Mesenchymal stem cell (in vitro differentiated cells and primary cell): ENCODE measurements around the gene LIG1.

Source experiments
- DNase-seq: peaks from one replicate; pipeline ENCODE4 v3.0.0-alpha.2; 2013
- H2AFZ ChIP-seq: one replicate; pipeline ENCODE4 v1.6.1; 2013; ENCODE audit warnings: low read depth, mild to moderate bottlenecking, control low read depth, inconsistent platforms, low read length, moderate library complexity
- H2AK5ac ChIP-seq: 2 replicates; pipeline ENCODE4 v1.6.1; 2013; ENCODE audit warnings: low read length, moderate library complexity, mild to moderate bottlenecking, inconsistent platforms; ENCODE audit not compliant: severe bottlenecking
- H2BK120ac ChIP-seq: one replicate; pipeline ENCODE4 v1.6.1; 2013; ENCODE audit warnings: low read depth, mild to moderate bottlenecking, inconsistent platforms, low read length, moderate library complexity
- H2BK12ac ChIP-seq, 2 experiments: one replicate each; pipeline ENCODE4 v1.6.1; 2013; ENCODE audit warnings: inconsistent platforms in 2 of 2, low read length in 2 of 2, mild to moderate bottlenecking in 2 of 2, moderate library complexity in 2 of 2, control low read depth in 1 of 2
- H2BK15ac ChIP-seq: one replicate; pipeline ENCODE4 v1.6.1; 2013; ENCODE audit warnings: mild to moderate bottlenecking, low read depth, inconsistent platforms; ENCODE audit not compliant: poor library complexity, severe bottlenecking
- H2BK5ac ChIP-seq: 2 replicates; pipeline ENCODE4 v1.6.1; 2013; ENCODE audit warnings: low read depth, mild to moderate bottlenecking, low read length, control low read depth, inconsistent platforms; ENCODE audit not compliant: poor library complexity, severe bottlenecking
- H3K14ac ChIP-seq, 2 experiments: one replicate each; pipeline ENCODE4 v1.6.1; 2013; ENCODE audit warnings: inconsistent platforms in 2 of 2, low read length in 2 of 2, control low read depth in 1 of 2, mild to moderate bottlenecking in 1 of 2, moderate library complexity in 1 of 2
- H3K18ac ChIP-seq, 2 experiments: one replicate each; pipeline ENCODE4 v1.6.1; 2013; ENCODE audit warnings: inconsistent platforms in 2 of 2, low read length in 2 of 2, control low read depth in 1 of 2, low read depth in 1 of 2, mild to moderate bottlenecking in 1 of 2
- H3K23ac ChIP-seq, 2 experiments: one replicate each; pipeline ENCODE4 v1.6.1; 2013; ENCODE audit warnings: inconsistent platforms in 2 of 2, low read length in 2 of 2, mild to moderate bottlenecking in 2 of 2, moderate library complexity in 2 of 2, control low read depth in 1 of 2
- H3K27ac ChIP-seq: 2 replicates; pipeline ENCODE4 v1.5.1; 2013; ENCODE audit warnings: mild to moderate bottlenecking, moderate library complexity, low read length, control low read depth, inconsistent platforms; ENCODE audit not compliant: poor library complexity, severe bottlenecking
- H3K27me3 ChIP-seq, 2 experiments: 2 replicates each; pipeline versions ENCODE4 v1.6.1 to v1.7.0; 2013; ENCODE audit warnings: low read length in 2 of 2, mild to moderate bottlenecking in 2 of 2, moderate library complexity in 2 of 2, control low read depth in 1 of 2, inconsistent platforms in 1 of 2; ENCODE audit not compliant: control insufficient read depth in 1 of 2, insufficient read depth in 1 of 2
- H3K36me3 ChIP-seq, 2 experiments: 2 replicates each; pipeline versions ENCODE4 v1.6.1 to v1.7.0; 2013; ENCODE audit warnings: low read length in 2 of 2, control low read depth in 1 of 2, inconsistent platforms in 1 of 2, low read depth in 1 of 2, mild to moderate bottlenecking in 1 of 2; ENCODE audit not compliant: insufficient read depth in 2 of 2, control insufficient read depth in 1 of 2
- H3K4ac ChIP-seq, 2 experiments: one replicate each; pipeline ENCODE4 v1.6.1; 2013; ENCODE audit warnings: inconsistent platforms in 2 of 2, low read length in 2 of 2, mild to moderate bottlenecking in 2 of 2, moderate library complexity in 2 of 2, control low read depth in 1 of 2, low read depth in 1 of 2
- H3K4me1 ChIP-seq: 2 replicates; pipeline ENCODE4 v1.6.1; 2013; ENCODE audit warnings: low read depth, low read length, control low read depth; ENCODE audit not compliant: control insufficient read depth, insufficient read depth
- H3K4me2 ChIP-seq: 2 replicates; pipeline ENCODE4 v1.6.1; 2013; ENCODE audit warnings: low read length, mild to moderate bottlenecking, inconsistent platforms; ENCODE audit not compliant: poor library complexity, severe bottlenecking
- H3K4me3 ChIP-seq, 2 experiments: 2 replicates each; pipeline versions ENCODE4 v1.5.1 to v1.7.0; 2013; ENCODE audit warnings: low read length in 2 of 2, mild to moderate bottlenecking in 2 of 2, control low read depth in 1 of 2, low read depth in 1 of 2; ENCODE audit not compliant: insufficient read depth in 1 of 2
- H3K79me1 ChIP-seq: replicated peaks from 2 replicates; pipeline ENCODE4 v1.6.1; 2013; ENCODE audit warnings: mild to moderate bottlenecking, control low read depth, low read length, inconsistent platforms; ENCODE audit not compliant: poor library complexity, severe bottlenecking
- H3K9ac ChIP-seq: 2 replicates; pipeline ENCODE4 v1.7.0; 2013; ENCODE audit warnings: mild to moderate bottlenecking, low read length, moderate library complexity
- H3K9me3 ChIP-seq: 2 replicates; pipeline ENCODE4 v1.7.0; 2013; ENCODE audit warnings: mild to moderate bottlenecking, low read length; ENCODE audit not compliant: control insufficient read depth
- H4K8ac ChIP-seq: one replicate; pipeline ENCODE4 v1.6.1; 2013; ENCODE audit warnings: inconsistent platforms, mild to moderate bottlenecking, low read length, moderate library complexity
- H4K91ac ChIP-seq: one replicate; pipeline ENCODE4 v1.6.1; 2013; ENCODE audit warnings: mild to moderate bottlenecking, low read length, inconsistent platforms
- WGBS: methylation state at CpG from one replicate; pipeline ENCODE4 v1.1.7; 2013; ENCODE audit warnings: mixed read lengths; 5-methylcytosine and 5-hydroxymethylcytosine counted together

Gene LIG1

DNA sequence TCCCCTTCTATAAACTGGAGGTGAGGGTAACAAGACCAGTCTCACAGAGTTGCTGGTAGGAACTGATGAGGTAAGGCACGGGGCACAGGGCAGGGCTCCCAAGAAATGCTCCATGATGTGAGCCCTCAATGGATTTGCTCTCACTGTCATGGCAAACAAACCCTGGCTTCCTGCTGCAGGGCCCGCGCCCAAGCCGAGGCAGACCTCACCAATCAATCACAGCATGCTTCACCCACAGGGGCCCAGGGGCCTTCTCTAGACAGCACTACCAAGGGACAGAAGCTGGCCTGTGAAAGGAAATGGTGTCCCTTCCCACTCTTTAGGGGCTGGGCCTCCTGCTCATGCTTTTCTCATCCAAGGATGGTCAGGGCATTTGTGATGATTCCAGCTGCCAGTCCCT is 33.6 kb downstream of the LIG1 start:
- Histone ChIP-seq H3K4me3 (no peak overlapping the region), H2AFZ (no peak overlapping the region), H3K27ac (no peak overlapping the region), H2BK15ac (no peak overlapping the region), H3K4me1 (peaks cover 6% of the 10 kb centered on the region), H4K8ac (no peak overlapping the region), H3K9ac (no peak overlapping the region), H3K79me1 (no peaks in the 10 kb centered on the region), H2AK5ac (no peak overlapping the region), H3K27me3 (no peaks in the 10 kb centered on the region), H3K14ac (no peak overlapping the region), H3K18ac (no peak overlapping the region), H3K23ac (no peak overlapping the region), H2BK120ac (no peak overlapping the region), H3K9me3 (no peaks in the 10 kb centered on the region), H4K91ac (no peak overlapping the region), H3K4ac (no peak overlapping the region), H2BK12ac (no peak overlapping the region), H3K4me2 (no peak overlapping the region), H3K36me3 (peaks cover 8 to 63% of the 10 kb centered on the region in 2 experiments), H2BK5ac (no peak overlapping the region)
- DNase-seq = no peak
- WGBS = 93% methylated on average over 4 of the region's 4 CpGs

DNA sequence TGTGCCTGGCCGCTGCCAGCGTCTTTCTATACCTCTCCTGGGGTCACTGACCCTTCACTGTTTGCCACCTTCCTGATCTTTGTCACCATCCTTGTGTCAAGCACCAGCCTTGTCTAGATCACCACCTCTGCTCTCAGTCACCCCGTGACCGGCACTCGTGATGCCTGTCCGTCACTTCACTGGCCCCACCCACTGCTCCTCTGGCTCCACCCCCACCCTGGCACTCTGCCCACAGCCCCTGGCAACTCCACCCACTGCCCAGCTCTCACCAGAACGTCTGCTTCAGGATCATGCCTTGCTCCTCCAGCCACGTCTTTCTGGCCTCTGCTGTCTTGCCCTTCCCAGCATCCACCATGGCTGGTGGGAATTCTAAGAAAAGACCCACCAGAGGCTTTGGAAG is 34.7 kb downstream of the LIG1 start:
- Histone ChIP-seq H3K9me3 (no peaks in the 10 kb centered on the region), H4K8ac (no peak overlapping the region), H4K91ac (no peak overlapping the region), H3K18ac (no peak overlapping the region), H3K4me2 (no peak overlapping the region), H3K27ac (no peak overlapping the region), H2BK5ac (no peak overlapping the region), H3K4me1 (peaks cover 6% of the 10 kb centered on the region), H3K79me1 (no peaks in the 10 kb centered on the region), H3K36me3 (peaks cover 16 to 65% of the 10 kb centered on the region in 2 experiments), H3K14ac (no peak overlapping the region), H2BK15ac (no peak overlapping the region), H3K9ac (no peak overlapping the region), H3K27me3 (no peaks in the 10 kb centered on the region), H3K23ac (no peak overlapping the region), H3K4ac (no peak overlapping the region), H2BK12ac (no peak overlapping the region), H2AFZ (no peak overlapping the region), H2AK5ac (no peak overlapping the region), H2BK120ac (no peak overlapping the region), H3K4me3 (no peak overlapping the region)
- 84% methylated on average over 7 of the region's 8 CpGs for WGBS
- DNase-seq = no peak

DNA sequence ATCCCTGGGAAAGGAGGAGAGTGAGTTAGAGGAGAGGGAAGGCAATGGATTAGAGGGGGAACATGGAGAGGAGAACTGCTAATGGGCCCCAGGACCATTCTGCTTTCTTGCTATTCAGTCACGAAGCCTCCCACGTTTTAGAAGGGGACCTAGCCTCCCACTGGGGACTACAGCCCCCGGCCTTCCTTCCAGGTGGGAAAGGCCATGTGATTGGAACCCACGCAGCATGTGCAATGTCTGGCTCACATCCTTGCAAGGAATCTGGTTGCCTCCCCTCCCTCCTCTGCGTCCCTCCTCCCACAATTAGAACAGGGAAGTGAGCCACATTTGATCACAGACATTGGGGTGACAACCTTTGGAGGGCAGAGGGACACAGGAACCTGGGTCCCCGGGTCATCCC is 37.0 kb downstream of the LIG1 start:
- H3K4ac ChIP-seq = no peak overlapping the region
- H3K23ac ChIP-seq = no peak overlapping the region
- no peak overlapping the region for H2BK12ac ChIP-seq
- H3K9me3 ChIP-seq = no peaks in the 10 kb centered on the region
- H3K27ac ChIP-seq = no peak overlapping the region
- no peak overlapping the region for H4K8ac ChIP-seq
- 92% methylated on average over 6 of the region's 6 CpGs for WGBS
- no peak overlapping the region for H3K4me3 ChIP-seq
- H4K91ac ChIP-seq = no peak overlapping the region
- no peak overlapping the region for H3K14ac ChIP-seq
- H2AFZ ChIP-seq = no peak overlapping the region
- H2BK15ac ChIP-seq = no peak overlapping the region
- no peak overlapping the region for H3K18ac ChIP-seq
- peaks cover 17 to 71% of the 10 kb centered on the region in 2 experiments for H3K36me3 ChIP-seq
- H3K27me3 ChIP-seq = no peaks in the 10 kb centered on the region
- no peak overlapping the region for H3K4me2 ChIP-seq
- no peak overlapping the region for H3K9ac ChIP-seq
- no peak overlapping the region for H2BK5ac ChIP-seq
- no peaks in the 10 kb centered on the region for H3K4me1 ChIP-seq
- H3K79me1 ChIP-seq = no peaks in the 10 kb centered on the region
- H2AK5ac ChIP-seq = no peak overlapping the region
- no peak overlapping the region for H2BK120ac ChIP-seq
- DNase-seq = no peak

DNA sequence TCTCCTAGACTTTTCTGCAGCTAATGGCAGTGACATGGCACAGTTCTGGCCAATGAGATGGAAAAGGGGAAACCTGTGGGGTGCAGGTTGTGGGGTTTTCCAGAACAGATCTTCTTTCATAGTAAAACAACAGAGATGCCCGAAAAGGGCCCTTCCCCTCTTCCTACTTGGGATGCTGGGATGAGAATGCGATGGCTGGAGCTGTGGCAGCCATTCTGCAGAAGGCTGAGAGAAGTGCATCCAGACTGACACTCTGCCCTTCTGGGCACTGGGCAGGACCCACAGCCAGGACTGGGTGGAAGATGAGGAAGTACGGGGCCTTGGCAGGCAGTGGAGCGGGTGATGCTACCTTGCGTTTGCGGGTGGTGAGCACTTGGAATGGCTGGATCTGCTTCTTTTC is 42.6 kb downstream of the LIG1 start:
- H2AFZ ChIP-seq = no peak overlapping the region
- H3K23ac ChIP-seq = no peak overlapping the region
- over 99% methylated on average over 6 of the region's 6 CpGs for WGBS
- no peak overlapping the region for H3K4me3 ChIP-seq
- no peaks in the 10 kb centered on the region for H3K27me3 ChIP-seq
- no peaks in the 10 kb centered on the region for H3K9me3 ChIP-seq
- no peak overlapping the region for H3K18ac ChIP-seq
- peaks cover 30 to 49% of the 10 kb centered on the region in 2 experiments for H3K36me3 ChIP-seq
- DNase-seq = no peak
- H3K4ac ChIP-seq = no peak overlapping the region
- no peak overlapping the region for H3K14ac ChIP-seq
- no peak overlapping the region for H3K4me2 ChIP-seq
- H2BK120ac ChIP-seq = no peak overlapping the region
- H3K27ac ChIP-seq = no peak overlapping the region
- no peak overlapping the region for H2AK5ac ChIP-seq
- H2BK15ac ChIP-seq = no peak overlapping the region
- no peaks in the 10 kb centered on the region for H3K79me1 ChIP-seq
- peaks cover 2% of the 10 kb centered on the region for H3K4me1 ChIP-seq
- H2BK12ac ChIP-seq = no peak overlapping the region
- no peak overlapping the region for H2BK5ac ChIP-seq
- no peak overlapping the region for H3K9ac ChIP-seq
- no peak overlapping the region for H4K8ac ChIP-seq
- H4K91ac ChIP-seq = no peak overlapping the region
